Stimulated activated CD4-positive, alpha-beta T cell treated with anti-CD3 and anti-CD28 coated beads, Interleukin-2, amount 100 ng/mL, for 24 hours (primary cell): ENCODE data around the gene ILKAP.
"Not testable (repeated sequence)": the region's sequence is repeated elsewhere in the genome, so short reads cannot be mapped to it uniquely, and the experiment has no call there.

Source experiments
- DNase-seq, 2 donors: peaks; one replicate each; pipeline ENCODE4 v3.0.0-alpha.2; 2020

Gene ILKAP

DNA sequence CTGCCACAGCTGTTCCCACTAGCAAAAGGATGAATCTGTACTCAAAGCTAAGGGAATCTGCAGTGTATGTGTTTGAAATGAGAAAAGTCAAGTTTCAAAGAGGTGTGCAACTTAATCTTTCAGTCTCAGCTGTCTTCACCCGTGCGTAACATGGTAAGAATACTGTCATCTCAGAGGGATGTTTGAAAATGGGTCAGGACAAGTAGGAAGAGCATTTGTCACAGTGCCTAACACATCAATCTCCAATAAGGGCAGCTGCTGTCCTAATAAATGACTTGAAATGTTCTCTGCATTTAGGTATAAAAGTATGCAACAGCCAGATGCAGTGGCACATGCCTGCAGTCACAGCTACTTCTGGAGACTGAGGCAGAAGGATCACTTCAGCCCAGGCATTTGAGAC, 13.1 kb downstream of the ILKAP start:
- DNase-seq = no peak

- no peak for DNase-seq
Observed at GRCh38 chr2:238187618-238188548, 15.6 kb downstream of the ILKAP start.

DNA sequence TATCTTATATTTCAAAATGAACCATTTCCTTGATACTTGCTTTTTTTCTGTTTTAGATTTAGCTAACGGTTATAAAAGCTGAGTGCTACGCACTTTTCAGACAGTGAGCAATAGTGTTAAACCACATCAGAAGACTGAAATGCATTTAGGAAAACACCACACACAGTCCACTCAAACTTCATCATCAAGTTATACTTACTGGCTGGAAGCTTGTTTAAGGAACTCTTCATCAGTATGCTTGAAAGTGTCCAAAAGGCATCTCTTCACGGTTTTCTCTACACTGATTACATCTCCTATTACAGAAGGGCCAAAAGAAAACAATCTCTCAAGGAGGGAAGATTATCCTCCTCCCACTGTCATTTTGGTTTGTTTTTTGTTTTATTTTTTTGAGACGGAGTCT, 19.7 kb downstream of the ILKAP start:
- DNase-seq = no peak

GRCh38 chr2:238182362-238182761, 21.1 kb downstream of the ILKAP start:
- DNase-seq = no peak

GRCh38 chr2:238180554-238180953, 22.9 kb downstream of the ILKAP start:
- no peak for DNase-seq

DNA sequence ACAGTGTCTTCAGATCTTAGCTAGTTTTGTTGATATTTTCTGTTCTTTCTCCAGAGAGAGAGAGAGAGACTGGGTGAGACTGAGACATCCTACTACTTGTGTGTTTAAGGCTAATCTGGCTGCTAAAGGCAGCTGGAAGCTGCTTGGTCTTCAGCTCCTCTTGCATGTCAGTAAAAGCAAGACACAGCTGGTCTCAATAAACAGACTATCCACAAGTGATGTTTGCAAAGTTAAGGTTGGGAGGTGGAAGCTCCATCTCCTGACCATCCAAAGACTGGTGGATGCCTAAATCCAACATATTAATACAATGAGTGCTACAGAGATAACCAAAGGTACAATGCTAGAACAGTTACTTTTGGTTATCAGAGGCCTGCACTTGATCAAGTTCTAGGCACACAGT, 26.9 kb downstream of the ILKAP start:
- no peak for DNase-seq

DNA sequence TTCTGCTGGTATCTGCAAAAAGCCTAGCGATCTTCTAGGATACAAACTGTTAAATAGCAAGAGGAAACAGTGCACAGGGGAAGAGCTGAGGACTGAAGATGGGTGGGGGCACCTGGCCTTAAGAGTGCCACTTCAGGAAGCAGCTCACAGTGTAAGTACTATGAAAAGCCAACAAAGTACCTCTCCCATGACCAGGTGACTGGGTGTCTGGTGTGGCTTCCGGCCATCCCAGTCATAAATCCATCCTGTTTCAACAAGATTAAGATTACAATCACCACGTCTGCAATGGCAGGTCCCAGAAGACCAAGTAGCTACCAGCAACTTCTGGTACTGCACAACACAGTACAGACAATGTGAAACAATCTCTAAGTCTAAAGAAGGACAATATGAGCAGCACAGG, 28.8 kb downstream of the ILKAP start:
- DNase-seq = no peak

DNA sequence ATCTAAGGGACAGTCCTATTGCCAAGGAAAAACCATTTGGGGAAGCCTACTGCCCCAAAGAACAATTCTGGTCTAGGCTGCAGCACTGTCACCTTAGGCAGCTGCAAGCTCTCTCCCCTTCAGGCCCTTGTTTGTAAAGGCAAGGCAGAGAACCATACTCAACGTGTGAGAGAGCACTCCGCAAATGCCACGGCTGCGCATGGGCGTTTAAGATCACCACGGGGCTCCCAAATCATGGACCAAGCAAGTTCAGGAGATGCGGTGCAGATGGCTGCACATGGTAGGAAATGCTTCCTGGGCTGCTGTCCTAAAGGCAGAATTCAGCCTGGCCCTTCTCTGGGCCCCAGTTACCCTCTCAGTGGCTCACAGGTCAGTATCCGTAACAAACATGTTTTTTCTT, 29.2 kb downstream of the ILKAP start:
- no peak for DNase-seq

DNA sequence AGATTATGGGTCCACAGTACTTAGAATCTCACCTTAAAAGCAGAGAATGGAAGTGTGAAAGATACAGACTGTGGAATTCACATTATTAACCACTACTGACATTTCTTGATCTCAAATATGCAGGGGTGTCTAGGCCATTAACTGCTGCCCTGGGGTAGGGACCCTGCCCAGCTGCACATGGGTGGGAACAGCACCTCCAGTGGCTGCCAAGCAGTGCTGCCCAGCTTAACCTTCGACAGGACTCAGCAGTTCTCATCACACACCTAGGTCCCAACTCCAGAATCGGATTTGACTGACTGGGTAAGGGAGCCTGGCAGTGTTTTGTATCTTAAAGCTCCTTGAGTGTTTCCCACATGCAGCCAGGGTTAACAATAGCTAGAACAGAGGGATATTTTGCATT, 29.8 kb downstream of the ILKAP start:
- DNase-seq = no peak

DNA sequence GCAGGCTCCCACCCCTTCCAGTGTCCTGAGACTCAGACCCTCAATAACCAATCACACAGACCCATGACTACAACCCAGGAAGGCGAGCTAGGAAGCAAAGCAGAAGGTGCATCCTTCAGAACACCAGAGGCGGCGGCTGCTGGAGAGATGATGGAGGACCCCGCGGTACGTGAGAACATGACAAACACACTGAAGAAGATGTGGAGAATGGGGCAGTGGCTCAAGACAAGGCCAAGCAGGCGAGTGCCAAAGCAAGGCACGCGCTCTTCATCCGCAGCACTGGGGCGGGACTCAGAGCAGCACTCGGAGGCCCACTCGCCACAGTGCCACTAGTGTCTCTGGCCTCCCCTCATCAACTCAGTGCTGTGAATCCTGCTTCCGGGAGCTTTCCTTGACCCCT, 31.1 kb downstream of the ILKAP start:
- no peak for DNase-seq

DNA sequence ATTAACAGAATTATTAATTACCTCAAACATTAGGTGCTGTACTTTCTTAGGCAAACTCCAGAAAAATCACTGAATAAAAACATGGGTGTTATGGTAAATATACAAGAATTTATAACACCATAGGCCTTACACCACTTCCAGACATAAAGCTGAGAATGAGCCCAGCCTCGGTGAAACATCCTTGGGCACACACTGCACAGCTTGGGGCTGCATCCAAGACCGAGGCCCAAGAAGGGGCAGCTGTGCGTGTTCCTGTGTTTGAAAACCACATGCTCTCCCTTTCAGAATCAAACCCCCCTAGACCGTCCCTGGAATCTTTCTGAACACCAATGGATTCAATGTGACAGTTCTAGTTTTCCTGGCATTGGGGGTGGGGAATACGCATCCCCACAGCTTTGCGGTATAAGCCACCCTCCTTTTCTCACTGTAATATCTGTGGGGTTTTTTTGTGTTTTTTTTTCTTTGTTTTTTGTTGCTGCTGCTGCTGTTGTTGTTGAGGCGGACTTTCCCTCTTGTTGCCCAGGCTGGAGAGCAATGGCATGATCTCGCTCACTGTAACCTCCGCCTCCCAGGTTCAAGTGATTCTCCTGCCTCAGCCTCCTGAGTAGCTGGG, 31.8 kb downstream of the ILKAP start:
- DNase-seq = no peak

- DNase-seq = not testable (repeated sequence)
Observed at GRCh38 chr2:238171072-238171431, 32.4 kb downstream of the ILKAP start.

DNA sequence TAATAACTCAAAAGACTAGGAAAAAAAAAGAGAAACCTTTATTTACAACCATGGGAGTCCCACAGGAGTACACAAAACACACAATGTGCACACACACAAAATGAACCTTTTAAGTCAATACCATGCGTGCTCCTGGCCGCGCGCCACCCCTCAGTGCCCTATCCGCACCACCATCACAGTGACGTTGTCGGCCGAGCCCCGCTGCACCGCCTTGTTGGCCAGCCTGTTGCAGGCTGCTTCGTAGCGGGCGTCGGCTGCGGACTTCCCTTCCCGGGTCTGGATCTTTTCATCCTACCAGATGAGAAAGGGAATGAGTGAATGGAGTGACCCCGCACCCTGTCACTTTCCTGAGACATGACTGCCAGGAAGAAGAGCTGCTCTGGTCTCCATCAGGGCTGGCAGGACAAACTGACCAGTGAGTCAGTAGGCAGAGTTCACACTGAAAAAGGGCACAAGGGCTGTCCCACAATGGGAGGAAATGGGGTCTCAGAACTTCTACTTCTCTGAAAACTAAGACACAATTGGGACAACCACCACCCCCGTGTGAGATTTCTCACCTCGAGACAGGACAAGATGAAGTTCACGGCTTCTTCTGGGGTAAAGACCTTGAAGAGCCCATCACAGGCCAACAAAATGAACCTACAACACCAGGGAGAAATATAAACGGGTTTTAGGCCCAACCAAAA, 33.0 kb downstream of the ILKAP start:
- DNase-seq = no peak

DNA sequence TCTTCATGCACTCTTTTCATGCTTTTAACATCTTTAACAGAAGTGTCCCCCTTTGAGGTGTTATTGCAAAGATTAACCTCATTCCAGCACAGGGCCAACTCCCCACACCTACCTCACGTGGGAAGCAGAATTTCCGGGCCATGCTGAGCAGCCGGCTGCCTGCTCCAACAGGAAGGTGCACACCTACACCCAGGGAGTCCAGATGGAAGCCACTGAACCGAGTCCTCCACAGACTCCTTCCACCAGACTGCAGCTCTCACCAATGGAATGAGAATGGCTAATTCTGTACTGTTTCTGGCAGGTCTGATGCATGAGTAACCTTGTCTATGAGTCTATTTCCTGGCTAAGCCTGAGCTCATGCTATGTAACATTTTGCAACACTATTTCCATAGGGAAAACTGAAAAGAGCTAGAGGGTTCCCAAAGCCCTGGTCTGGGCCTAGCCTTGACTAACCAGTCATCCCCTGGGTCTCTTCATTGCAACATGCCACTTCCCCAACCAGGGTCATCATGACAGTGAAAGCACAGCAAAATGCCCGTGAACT, 33.7 kb downstream of the ILKAP start:
- DNase-seq = no peak

DNA sequence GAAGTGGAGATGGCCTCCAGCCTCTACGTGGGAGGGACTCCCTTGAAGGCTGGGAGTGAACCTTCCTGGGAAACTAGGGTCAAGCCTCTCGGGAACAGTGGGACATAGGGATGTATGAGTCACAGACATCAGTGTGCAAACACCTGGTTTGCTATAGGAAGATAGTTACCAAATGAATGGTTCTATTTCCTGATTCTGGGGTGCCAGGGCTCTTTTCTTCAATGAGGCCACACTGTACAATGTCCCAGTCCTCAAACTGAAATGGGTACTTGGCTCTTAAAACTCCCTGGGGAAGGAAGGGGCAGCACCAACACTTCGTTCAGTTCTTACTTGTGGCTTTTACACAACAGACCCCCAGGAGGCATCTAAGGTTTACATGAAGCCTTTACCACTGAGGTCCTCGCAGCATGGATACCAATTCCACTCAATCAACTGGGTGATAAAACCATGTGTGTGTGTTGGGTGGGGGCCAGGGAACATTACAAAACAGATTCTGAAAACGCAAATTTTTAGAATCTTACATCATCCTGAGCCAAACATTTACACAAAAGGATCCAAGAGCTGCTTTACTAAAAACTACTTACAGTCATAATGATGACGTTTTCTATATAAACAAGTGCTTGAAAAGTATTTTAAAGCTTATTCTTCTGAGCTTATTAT, 34.3 kb downstream of the ILKAP start:
- DNase-seq = no peak

GRCh38 chr2:238168196-238169047, 35.1 kb downstream of the ILKAP start:
- no peak for DNase-seq

- DNase-seq = no peak
Observed at GRCh38 chr2:238167761-238168160, 35.7 kb downstream of the ILKAP start.

- no peak for DNase-seq
Observed at GRCh38 chr2:238167344-238167715, 36.2 kb downstream of the ILKAP start.

- DNase-seq = no peak
Observed at GRCh38 chr2:238166391-238167343, 36.8 kb downstream of the ILKAP start.

- DNase-seq = no peak
Observed at GRCh38 chr2:238165288-238165921, 38.1 kb downstream of the ILKAP start.

GRCh38 chr2:238164906-238165287, 38.6 kb downstream of the ILKAP start:
- DNase-seq = no peak
